UCSD-AML1 (cell line): Measurements from ENCODE around the gene TOMM7.
A peak's percentile ranks its signal among the peaks of the same experiment; 100 is the strongest.
"Not testable (repeated sequence)": the region's sequence is repeated elsewhere in the genome, so short reads cannot be mapped to it uniquely, and the experiment has no call there.

ENCODE experiments used
- DNase-seq: peaks from one replicate; lab custom pipeline; 2025; ENCODE audit not compliant: unreplicated experiment; lab: John Stamatoyannopoulos, UW

TOMM7 gene

DNA sequence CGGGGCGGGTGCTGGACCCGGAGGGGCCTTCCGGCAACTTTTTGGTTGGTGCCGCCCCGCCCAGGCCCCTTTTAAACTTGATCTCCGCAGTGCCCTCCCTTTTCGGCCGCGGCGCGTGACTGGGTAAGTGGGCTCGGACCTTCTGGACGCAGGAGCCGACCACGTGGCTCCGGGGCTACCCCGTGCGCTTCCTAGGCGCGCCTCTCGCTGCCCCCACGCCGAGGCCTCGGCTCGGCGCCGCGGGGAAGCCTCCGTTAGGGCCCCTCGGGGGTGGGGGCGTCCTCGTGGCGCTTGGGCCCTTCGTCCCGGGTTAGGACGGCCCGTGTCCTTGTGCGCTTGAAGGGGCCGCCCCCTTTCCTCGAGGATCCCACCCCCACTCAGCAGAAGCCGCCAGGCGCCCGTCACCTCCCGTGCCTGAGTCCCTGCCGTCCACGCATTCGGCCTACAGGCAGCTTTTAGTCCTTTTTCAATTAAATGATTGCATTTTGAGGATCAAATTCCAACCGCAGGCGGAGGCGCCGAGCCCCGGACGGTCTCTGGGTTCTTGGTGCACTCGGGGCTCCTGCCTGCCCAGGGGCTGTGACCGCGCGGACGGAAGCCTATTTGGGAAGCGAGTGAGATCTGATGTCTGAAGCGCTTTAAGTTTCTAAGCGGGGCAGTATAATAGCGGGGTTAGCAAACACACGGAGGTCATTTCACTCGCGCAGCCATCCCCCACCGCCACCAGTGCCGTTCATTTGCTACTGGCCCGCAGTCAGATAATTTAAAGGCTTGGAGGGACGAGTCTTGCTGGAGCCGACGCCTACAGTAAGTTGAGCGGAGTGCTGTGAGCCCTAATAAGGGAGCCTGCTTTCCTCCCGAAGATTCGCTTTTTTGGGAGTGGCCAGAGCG is 31.8 kb upstream of the TOMM7 start:
- DNase-seq = peak; percentile 74

DNA sequence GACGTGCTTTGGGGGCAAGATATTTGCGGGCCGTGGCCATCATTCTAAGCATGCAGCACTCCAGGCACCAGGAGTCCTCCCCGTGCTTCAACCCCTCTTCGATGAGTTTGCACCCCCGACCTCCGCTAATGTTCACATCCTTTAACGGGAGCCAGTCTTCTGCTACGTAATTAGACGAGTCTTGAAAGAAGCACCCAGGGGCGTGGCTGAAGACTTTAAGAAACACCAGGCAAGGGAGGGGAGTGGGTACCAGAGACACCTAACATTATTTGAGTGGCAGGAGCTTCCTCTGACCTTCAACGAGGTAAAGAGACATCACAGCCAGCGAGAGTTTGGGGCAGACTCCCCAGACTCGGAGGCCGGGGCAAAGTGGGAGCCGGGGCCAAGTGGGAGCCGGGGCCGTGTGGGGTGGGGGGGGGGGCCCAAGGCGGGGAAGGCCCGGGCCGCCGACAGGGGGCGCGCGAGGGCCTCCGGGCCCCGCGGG is 31.1 kb upstream of the TOMM7 start:
- DNase-seq = no peak

DNA sequence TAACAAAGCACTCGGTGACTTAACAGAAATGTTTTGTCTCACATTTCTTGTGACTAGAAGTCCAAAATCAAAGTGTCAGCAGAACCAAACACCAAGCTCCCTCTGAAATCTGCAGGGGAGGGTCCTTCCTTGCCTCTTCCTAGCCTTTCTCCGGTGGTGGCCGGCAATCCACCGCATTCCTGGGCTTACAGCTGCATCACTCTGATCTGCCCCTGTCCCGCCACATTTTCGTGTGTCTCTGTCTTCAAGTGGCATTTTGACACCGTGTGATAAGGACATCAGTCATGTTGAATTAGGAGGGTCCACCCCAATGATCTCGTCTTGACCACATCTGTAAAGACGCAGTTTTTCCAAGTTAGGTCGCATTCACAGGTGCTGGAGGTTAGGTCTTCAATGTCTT is 30.5 kb upstream of the TOMM7 start:
- DNase-seq = no peak

DNA sequence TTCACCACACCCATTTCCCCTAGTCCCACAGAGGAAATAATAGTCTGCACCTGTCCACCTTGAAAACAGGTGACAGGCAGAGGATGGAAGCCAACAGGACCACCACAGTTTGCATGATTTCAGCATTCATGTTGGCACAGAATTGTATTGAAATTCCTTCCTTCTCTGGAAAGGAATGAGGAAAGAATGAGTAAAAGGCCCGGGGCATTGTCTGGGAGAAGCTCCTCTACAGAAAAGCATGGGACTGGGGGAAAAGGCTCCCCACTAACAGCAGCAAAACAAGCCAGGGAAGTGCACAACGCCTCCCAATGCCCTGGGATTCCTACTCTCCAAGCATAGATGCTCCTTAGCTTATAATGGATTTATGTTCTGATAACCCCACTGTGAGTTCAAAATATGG is 28.5 kb upstream of the TOMM7 start:
- DNase-seq = no peak

DNA sequence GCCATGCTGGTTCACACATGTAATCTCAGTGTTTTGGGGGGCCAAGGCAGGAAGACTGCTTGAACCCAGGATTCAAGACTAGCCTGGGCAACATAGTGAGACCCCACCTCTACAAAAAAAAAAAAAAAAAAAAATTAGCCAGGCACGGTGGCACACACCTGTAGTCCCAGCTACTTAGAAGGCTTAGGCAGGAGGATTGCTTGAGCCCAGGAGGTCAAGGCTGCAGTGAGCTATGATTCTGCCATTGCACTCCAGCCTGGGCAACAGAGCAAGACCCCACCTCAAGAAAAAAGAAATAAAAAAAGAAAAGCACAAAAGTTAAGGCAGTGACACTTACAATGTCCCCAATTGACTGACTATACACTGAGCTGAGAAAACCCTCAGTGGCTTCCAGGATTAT is 27.7 kb upstream of the TOMM7 start:
- DNase-seq = not testable (repeated sequence)

DNA sequence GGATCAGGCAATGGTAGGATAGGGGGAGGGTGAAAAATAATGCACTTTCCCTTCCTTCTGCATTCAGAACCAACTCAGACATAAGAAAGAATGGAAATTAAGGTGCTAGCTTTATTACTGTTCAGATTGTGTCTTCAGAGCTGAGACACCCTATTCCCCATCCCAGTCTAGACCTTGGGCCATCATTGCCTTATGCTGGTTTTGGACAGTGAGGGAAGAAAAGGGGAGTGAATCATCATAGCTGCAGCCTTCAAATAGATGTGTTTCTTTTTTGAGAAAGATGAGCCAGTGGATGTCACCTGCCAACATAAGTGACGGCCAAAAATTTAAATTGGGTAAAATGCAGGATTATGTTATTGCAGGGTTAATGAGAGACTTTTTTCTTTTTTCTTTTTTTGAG is 27.0 kb upstream of the TOMM7 start:
- no peak for DNase-seq

DNA sequence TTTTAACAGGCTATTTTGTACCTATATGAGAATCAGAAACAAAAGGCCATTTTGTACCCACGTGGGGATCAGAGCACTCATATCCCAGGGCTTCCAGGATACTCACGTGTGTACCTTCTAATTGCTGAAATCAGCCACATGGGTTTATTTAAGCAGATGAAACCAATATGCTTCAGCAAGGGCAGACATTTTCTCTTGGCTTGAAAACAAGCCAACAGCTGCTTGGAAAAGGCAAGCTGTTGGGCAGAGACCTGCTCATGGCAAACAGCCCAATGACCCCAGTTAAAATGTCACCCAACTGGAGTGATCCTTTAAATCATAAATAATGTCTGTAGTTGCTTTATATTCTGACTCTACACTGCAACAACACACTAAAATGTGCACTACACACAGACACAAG is 26.5 kb upstream of the TOMM7 start:
- no peak for DNase-seq

DNA sequence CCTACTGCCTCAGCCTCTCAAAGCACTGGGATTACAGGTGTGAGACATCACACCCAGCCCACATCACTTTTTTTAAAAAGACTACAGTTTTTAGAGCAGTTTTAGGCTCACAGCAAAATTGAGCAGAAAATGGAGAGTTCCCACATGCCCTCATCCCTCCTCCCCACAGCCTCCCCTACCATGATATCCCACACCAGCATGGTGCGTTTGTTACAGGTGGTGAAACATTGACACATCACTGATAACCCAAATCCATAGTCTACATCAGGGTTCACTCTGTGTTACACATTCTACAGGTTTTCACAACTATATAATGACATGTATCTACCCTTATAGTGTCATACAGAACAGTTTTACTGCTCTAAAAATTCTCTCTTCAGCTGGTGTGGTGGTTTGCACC is 24.3 kb upstream of the TOMM7 start:
- no peak for DNase-seq

DNA sequence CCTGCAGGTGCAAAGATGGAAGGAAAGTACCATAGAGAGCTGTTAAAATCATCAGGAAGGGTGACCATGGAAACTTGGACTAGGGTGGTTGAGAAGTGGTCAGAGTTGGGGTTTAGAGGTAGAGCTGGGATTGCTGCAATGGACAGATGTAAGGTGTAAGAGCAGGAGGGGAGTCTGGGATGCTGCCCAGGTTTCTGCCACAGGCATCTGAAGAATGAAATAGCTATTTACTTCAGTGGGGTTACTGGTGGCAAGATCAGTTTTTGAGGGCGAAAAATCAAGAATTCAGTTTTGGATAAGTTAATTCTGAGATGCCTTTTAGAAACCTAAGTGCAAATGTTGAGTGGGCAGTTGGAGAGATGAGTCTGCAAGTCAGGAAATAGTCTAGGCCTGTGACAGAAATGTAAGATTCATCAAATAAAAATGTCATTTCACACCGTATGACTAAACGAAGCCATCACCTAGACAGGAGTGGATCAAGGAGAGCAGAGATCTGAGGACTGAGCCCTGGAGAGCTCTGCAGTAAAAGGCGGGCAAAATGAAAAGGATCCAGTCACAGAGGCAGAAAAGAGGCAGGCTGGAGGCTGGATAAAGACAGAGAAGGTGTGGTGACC is 22.7 kb upstream of the TOMM7 start:
- no peak for DNase-seq

DNA sequence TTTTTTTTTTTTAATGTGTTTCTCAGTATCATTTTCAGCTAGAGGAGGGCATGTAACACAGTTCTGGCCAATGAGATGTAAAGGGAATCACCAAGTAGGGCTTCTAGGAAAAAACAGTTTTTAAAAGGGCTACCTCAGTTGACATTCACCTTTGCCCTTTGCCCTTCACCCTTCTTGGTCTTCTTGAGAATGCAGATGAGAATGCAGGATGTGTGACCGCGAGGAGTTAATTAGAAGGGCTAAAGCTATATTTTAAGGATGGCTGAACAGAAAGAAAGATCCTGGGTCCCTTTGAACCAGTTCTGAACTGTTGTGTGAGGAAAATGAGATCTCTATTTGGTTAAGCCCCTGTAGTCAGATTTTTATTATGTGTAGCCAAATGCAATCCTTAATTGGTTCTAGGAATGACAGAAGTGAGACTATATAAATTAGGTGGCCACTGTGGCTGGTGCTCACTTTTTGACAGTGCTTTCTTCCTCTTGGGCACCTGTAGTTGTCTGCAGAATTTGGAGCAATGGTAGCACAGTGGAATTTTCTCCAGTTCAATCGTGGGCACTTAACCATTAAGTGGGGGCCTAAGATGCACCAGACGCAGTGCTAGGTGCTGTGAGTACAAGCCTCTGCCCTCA is 21.1 kb upstream of the TOMM7 start:
- no peak for DNase-seq

DNA sequence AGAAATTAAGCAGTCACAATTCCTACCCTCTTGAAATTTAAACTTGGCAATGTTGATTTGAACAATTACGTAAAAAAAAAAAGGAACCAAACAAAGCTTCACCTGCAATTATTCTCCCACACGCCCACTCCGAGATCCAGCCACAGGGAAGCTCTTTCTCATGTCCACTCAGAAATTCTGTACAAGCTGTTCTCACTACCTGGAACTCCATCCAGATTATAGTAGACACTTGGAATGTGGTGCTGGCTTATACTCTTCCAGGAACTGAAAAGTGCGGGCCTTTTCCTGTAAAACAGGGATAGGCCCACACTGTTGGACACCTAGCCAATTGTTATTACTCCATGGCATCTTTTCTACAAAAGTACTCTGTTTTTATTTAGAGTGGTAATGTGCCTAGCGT is 20.3 kb upstream of the TOMM7 start:
- no peak for DNase-seq

DNA sequence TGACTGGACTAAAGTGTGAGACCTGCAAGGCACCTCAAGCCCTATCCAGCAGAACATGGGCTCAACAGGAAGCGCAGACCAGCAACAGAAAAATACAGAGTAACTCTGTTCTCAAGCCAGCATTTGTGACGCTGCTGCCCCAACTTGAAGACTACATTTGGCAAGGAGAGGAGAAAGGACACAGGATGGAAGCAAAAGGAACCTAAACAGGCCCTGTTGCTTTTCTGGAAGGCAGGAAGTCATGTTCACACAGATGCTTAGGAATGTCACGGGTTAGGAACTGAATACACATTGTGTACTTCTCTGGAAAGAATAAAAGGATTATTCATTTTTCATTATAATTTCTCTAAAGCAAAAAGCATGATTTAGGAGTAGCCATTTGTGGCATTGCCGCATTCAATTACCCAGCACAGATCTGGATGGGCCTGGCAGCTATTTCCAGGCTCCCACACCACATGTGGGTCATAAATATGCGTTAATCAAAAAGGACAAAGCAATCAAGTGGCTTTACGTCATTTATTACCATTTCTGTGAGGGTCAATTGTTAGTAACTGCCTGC is 19.8 kb upstream of the TOMM7 start:
- DNase-seq = no peak

DNA sequence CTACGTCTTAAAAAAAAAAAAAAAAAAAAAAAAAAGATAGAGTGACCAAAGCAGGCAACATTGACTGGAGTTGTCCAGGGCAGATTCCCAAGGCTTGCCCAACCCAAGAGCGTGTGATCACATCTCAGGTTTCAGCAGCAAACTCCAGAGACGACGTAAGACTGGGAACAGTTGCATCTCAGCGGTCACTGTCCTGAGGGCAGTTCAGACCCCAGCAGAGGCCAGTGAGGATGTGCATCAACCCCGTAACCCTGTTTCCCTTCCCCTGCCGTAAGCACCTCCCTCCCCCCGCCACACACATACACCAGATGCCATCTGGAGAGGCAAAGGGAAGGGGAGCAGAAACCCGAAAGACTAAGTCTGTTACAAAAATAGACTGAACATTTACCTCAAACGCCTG is 19.3 kb upstream of the TOMM7 start:
- no peak for DNase-seq

DNA sequence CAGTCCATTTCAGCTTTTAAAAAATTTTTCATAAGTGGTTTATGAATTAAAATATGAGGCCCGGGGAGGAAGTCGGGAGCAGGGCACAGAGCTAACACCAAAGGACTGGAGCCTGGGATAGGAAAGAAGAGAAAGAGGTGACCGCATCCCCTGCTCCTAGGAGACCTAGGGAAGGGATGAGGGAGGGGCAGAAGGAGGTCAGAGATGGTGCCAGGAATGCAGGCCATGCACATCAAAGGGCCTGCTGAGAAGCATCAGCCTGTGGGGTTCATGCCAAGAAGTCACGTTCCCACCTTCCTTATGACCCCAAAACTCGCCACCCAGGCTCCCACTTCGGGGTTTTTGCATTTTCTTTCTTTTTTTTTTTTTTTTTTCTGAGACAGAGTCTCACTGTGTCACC is 14.7 kb upstream of the TOMM7 start:
- no peak for DNase-seq

DNA sequence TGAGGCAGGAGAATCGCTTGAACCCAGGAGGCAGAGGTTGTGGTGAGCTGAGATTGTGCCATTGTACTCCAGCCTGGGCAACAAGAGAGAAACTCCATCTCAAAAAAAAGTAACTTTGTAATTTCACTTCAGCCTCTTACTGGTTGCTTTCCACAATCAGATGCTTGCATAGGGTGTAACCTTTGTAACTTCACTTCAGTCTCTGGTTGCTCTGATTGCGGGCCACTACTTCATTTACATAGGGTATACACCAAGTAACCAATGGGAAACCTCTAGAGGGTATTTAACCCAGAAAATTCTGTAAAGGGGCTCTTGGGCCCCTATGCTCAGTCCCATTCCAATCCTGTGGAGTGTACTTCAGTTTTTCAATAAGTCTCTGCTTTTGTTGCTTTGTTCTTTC is 13.9 kb upstream of the TOMM7 start:
- DNase-seq = not testable (repeated sequence)

DNA sequence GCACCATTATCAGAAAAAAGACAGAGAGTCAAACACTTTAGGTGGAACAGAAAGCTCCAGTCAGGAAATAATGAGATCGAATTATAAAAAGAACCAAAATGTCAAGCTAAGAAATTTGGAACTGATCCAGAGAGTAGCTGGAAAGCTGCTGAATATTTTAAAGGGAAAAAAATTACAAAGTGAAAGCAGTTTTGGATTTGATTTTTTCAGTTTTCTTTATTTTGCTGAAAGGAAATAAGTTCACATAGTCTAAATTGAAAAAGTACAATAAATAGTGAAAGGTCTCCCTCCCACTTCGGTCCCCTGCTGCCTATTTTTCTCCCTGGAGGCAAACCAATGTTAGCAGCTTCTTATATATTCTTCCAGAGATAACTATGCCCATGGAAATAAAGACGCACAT is 11.3 kb upstream of the TOMM7 start:
- no peak for DNase-seq

DNA sequence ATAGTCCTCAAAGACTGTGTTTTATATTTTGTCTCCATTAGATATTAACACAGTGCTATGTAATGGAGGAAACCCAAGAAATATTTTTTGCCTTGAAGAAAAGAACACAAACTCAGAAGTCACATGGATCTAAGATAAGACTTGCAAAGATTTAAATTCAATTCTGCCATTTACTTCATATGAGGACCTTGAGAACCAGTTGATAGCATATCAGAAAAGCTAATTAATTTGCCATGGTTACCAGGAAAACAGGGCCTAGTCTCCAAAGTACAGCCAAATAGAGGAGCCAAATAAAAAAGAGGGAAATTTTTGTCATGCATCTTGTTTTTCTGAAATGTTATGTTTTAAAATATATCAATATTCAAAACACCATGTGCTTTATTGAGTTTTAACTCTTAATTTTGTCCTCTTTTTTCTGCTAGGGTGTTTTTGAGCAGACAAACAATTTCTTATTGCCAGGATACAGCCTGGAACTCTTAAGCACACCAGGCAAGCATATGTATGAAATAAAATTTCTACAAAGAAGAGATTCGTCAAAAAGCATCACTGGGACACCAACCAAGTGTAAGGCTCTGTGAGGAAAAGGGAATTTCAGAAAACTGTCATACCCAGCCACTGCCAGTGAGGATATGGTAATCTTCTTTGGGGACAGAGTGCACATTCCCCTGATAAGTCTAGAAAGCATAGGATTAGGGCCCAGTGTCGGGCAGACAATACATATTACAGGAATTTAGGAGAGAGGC is 10.6 kb upstream of the TOMM7 start:
- no peak for DNase-seq

DNA sequence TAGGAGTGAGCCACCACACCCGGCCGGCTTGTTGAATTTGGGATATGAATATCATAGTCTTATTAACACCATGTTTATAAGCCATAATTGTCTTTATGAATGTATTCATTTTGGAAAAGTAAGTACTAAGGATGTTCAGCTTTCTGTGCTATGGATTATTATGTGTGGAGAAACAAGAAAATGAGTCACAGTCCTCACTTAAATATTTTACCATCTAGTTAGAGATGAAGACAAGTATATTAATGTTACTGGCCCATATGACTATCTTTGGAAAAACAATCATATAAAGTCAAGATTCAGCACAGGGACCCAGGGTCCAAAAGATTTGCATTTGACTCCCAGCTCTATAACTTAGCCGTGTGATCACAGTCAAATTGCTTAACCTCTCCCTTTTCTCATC is 9.8 kb upstream of the TOMM7 start:
- DNase-seq = no peak

DNA sequence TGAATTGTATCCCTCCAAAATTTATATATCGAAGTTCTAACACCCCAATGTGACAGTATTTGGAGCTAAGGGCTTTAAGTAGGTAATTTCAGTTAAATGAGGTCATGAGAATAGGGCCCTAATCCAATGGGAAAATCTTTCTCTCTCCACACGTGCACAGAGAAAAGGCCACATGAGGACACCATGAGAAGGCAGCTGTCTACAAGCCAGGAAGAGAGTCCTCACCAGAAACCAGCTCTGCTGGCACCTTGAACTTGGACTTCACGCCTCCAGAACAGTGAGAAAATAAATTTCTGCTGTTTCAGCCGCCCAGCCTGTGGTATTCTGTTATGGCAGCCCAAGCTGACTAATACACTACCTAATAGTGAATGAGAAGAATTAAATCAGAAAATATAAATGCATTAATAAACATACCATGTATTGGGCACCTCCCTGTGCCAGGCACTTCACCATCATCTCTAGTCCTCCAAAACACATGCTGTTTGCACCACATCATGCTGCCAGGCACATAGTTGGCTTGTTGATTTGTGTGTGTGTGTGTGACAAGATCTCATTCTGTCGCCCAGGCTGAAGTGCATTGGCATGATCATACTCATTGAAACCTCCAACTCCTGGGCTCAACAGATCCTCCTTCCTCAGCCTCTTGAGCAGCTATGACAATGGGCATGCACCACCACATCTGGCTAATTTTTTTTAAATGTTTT is 9.1 kb upstream of the TOMM7 start:
- DNase-seq = no peak

DNA sequence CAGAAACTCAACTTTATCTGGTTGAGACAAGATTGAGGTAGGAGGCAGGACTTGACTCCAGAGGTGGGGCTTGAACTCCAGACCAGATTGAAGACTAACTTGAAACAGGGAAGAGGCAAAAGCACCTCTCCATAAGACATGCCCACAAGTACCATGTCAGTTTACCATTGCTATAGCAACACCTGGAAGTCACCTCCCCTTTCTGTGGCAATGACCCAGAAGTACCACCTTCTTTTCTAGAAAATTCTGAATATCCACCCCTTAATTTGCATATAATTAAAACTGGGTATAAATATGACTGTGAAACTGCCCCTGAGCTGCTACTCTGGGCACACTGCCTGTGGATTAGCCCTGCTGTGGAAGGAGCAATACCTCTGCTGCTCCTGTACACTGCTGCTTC is 4.9 kb upstream of the TOMM7 start:
- DNase-seq = no peak

DNA sequence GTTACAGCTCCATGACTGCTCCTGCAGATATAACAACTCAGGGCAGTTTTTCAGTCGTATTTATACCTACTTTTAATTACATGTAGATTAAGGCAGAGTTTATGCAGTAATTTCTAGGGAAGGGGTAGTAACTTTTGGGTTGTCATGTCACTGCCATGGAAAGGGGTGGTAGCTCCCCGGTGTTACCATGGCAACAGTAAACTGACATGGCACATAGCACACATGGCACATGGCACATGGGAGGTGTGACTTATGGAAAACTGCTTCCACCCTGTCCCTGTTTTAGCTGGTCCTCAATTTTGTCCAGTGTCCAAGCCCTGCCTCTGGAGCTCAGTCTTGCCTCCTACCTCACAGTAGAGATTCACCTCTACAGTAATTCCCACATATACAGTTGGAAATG is 3.9 kb upstream of the TOMM7 start:
- no peak for DNase-seq
